Cardiac ventricle fibroblast (primary cell): Measurements from ENCODE around the gene FAM228B. TPM values are rescaled to one million over a fixed set of nuclear protein-coding genes. Genes with fewer than 3 reads are reported as not detected.

Experiments
- total RNA-seq: library from RNA; depleted of rRNA; stranded (reverse); fragments of >200 nt; gene quantifications from 2 replicates; pipeline ENCODE4 v1.2.3, GENCODE V29; 2015

The FAM228B gene
- 5.0 and 8.9 TPM in 2 replicates for total RNA-seq

GRCh38 chr2:24123195-24123921 is at the start of gene FAM228B, which contains the start of gene PFN4:
Gene FAM228B, plus strand, starts transcription at chr2:24123469. Its CDS starts 893 bp downstream, at chr2:24124362.
Gene PFN4, minus strand, starts transcription at chr2:24123334. Its CDS starts 799 bp downstream, at chr2:24122535.

GRCh38 chr2:24075915-24076848 is 47.1 kb upstream of the FAM228B start, which contains the start of gene SF3B6:
Gene SF3B6, minus strand, starts transcription at chr2:24076326. Its CDS starts 97 bp downstream, at chr2:24076229.

GRCh38 chr2:24084386-24085199 is 38.7 kb upstream of the FAM228B start, which contains the start of gene TP53I3:
Gene TP53I3, minus strand, starts transcription at chr2:24084834. Its CDS starts 508 bp downstream, at chr2:24084326.

GRCh38 chr2:24174851-24175277 is 51.6 kb downstream of the FAM228B start, which contains the start of gene FAM228A:
Gene FAM228A, plus strand, starts transcription at chr2:24175053. Its CDS starts 428 bp downstream, at chr2:24175481.

Other genes with a start within 250 kb of the FAM228B start
- 3.2 and 5.4 TPM in 2 replicates for gene ATAD2B, start 196.3 kb upstream of the FAM228B start, total RNA-seq
- 11.9 and 14.4 TPM in 2 replicates for gene UBXN2A, start 183.0 kb upstream of the FAM228B start, total RNA-seq
- gene MFSD2B, start 113.4 kb upstream of the FAM228B start, total RNA-seq, result 0.10 TPM in 1 of 2 replicates, not detected in the other
- 5.8 and 6.7 TPM in 2 replicates for gene WDCP, start 76.1 kb upstream of the FAM228B start, total RNA-seq
- 5.6 and 7.2 TPM in 2 replicates for gene FKBP1B, start 73.7 kb upstream of the FAM228B start, total RNA-seq
- 137 and 168 TPM in 2 replicates for gene SF3B6, start 47.1 kb upstream of the FAM228B start, total RNA-seq
- 25.2 and 26.0 TPM in 2 replicates for gene TP53I3, start 38.6 kb upstream of the FAM228B start, total RNA-seq
- gene PFN4, start 135 bp upstream of the FAM228B start, total RNA-seq, result 0.69 TPM in 1 of 2 replicates, not detected in the other
- gene FAM228A, start 51.6 kb downstream of the FAM228B start, total RNA-seq, result 0.12 TPM in 1 of 2 replicates, not detected in the other
- gene ITSN2, start 237.1 kb downstream of the FAM228B start, total RNA-seq, result 7.6 and 11.4 TPM in 2 replicates